GM18505 (cell line): ENCODE results near the gene FAM210A.

Source experiments
- ATAC-seq: cut with Tn5 transposase; IDR thresholded peaks from one replicate; pipeline ENCODE4 v1.9.1; 2021; ENCODE audit not compliant: unreplicated experiment
- POLR2A ChIP-seq: IDR thresholded peaks from 4 replicates; pipeline ENCODE4 v1.6.1; 2011; ENCODE audit warnings: borderline replicate concordance; ENCODE audit not compliant: insufficient read depth, insufficient read length; ENCODE audit errors: extremely low read depth

The FAM210A gene

DNA sequence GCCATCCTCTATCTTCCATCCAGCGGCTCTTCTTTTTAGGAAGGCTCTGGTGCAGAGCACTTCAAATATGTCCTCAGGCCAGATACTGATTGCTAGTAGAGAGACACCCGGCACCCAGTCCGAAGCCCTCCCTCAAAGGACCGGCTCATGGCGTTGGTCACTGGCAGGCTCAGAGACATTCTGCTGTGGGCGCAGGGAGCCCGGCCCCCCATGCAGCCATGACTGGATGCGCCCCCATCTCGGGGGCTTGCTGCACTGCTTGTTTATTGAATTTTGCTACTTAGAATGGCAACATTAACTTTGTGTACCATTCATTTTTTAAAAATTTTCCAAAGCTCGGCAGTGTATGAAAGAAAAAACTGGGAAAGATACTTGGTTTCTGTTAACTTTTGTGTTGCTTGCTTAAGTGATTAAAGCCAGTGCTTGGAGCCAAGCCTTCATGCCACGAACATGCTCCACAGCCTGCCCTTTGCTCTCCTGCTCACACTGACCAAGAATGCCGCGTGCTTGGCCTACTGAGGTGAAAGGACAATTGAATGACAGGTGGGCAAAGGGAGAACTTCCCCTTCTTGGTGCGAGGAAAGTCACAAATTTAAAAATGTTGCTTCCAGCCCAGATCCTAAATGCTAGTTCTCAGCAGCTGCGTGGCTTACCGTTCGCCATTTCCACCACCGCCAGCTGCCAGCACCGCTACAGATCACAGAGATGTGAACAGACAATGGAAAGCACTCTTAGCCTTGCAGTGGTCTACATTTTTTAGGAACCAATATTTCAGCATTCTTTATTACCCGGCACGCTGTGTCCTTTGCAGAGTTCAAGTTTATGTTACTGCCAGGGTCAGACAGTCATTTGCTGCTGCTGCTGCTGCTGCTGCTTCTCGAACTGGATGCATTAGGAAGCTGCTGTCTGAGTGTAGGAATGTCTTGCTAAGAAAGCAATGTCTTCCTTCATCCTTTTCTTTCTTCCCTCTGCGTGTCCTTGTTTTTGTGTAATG, 76.7 kb downstream of the FAM210A start:
- ATAC-seq: no peak
- no peak for TF ChIP-seq POLR2A

DNA sequence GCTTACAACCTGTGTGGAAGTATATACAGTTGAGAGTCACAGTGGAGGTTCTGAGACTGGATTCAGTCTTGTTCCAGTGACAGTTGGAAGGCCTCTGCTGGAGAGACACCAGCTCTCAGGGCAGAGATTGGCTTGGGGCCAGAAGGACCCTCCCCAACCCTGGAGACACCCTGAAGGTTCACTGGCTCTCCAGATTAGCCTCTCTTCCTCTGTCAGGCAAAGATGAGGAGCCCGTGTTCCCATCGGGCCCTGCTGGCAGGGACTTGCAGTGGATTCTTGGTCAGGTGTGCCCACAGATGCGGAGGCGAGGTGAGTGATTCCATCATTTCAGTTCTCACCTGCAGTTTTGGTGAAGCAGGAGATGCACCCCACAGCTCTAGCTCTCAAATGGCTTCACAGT, 78.6 kb downstream of the FAM210A start:
- no peak for TF ChIP-seq POLR2A
- ATAC-seq: no peak

DNA sequence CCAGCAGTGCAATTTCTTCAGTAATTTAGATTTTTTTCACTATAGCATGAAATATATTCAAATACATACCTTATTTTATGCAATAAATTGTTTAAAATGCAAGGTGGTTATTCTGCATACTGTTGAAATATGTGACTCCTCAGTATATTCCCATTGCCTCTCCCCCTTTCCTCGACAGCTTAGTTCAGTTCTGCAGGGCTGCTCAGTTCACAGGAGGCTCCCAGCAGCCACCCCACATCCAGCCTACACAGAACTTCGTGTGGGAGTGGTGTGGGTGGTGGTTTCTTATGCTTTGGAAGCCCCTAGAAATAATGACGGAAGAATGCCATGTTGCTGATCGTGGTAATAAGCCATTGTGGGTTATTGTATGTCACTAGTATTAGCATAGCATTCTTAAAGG, 79.7 kb downstream of the FAM210A start:
- TF ChIP-seq POLR2A: no peak
- ATAC-seq: no peak

DNA sequence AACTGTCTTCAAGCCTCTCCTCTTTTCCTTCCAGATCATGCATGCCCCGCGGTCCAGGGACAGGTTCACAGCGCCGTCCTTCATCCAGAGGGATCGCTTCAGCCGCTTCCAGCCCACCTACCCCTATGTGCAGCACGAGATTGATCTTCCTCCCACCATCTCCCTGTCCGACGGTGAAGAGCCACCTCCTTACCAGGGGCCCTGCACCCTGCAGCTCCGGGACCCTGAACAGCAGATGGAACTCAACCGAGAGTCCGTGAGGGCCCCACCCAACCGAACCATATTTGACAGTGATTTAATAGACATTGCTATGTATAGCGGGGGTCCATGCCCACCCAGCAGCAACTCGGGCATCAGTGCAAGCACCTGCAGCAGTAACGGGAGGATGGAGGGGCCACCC, 81.3 kb downstream of the FAM210A start:
- no peak for TF ChIP-seq POLR2A
- ATAC-seq: no peak

DNA sequence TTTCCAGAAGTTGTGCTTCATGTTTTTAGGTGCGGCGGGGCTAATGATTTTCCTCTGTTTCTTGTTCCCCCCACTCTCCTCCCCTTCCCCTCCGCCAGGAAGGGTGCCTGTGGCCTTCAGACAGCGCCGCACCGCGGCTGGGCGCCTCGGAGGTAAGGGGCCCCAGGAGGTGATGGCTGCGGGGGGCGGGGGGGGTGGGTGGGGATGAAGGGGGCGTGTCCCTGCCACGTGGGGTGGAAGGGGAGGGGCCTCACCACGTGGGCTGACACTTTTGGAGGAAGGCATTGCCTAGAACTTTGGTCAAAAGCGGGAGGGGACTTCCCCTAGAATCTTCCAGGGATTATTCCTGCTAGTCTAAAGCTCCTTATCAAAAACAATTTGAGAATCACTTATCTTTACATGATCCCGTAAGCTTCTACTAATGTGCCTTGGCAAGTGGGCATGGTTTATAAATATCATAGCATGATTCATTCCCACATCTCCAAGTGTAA, 83.1 kb downstream of the FAM210A start:
- no peak for TF ChIP-seq POLR2A
- no peak for ATAC-seq

- no peak for ATAC-seq
- no peak for TF ChIP-seq POLR2A
Measured at GRCh38 chr18:13642440-13642827, 83.9 kb downstream of the FAM210A start.

DNA sequence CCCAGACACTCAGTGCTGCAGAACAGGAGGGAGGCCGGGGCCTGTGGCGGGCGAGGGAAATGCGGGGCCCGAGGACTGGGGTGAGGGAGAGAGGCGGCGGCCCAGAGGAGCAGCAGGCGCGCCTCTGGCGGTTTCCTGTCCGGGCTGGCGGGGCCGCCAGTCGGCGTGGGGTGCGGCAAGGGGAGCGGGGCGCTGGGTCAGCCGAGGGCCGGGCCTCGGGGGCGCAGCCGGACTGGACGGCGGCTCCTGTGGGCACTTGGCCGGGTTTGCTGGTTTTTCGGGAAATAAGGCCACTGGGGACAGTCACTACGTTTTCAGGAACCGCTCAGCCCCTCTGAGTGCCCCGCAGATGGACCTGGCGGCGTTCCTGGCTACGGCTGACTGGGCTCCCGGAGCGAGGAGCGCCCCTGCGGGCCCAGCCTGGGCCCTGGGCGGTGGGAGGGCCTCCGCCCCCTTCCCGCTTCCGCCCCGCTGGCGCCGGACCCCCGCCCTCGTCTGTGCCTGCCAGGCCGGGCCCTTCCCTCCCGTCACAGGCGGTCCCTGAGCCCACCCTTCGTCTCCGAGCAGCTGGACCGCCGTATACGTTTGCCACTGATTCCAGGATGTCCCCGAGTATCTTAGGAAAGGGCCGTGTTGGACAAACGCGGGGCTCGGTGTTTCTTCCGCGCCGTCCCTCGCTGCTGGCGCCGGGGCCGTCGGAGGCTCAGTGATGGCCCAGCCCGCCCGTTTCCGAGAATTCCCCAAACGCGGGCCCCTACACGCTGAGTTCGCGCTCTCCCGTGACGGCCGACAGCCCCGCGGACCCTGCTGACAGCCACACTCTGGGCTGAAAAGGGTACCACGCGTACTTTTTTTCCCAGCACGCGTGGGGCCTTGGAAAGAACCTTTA, 84.6 kb downstream of the FAM210A start:
- TF ChIP-seq POLR2A: no peak
- ATAC-seq: no peak

DNA sequence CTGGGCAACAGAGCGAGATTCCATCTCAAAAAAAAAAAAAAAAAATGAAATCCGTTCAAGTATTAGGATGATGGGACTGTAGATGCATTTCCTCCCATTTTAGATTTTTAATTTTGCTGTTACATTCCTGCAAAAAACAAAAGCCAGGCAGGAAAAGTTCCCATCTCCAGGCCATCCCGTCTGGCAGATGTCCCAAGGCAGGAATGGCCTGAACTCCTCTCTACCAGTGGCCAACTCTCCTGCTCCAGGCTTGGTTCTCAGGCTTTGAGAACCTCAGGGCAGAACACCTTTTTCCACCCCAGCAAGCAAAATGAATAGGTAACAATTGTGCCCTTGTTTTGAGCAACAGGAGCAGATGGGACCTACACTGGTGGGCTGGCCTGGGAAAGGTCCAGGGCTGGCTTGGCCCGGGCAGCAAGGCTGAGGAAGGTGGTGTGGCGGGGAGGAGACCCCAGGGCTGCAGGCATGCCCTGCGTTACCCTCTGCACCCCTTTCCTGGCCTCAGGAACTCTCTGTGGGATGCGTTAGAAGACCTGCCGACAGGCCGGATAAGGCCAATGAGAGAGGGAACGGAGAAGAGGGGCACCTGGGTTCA, 86.0 kb downstream of the FAM210A start:
- no peak for ATAC-seq
- TF ChIP-seq POLR2A: no peak

- no peak for ATAC-seq
Measured at GRCh38 chr18:13638719-13639595, 87.4 kb downstream of the FAM210A start.

DNA sequence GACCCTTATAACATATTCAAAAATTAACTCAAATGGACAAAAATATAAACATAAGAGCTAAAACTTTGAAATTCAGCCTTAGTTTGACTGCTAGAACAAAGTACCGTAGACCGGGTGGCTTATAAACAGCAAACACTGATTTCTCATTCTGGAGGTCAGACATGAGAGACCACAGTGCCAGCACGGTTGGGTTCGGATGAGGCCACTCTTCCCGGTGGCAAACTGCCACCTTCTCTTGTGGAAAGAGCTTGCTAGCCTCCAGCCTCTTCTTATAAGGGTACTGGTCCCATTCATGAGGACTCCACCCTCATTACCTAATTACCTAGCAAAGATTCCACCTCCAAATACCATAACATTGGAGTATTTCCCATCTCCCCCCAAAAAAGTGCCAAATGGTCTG, 91.3 kb downstream of the FAM210A start:
- no peak for ATAC-seq

More at GRCh38 chr18:13638719-13639595, 87.4 kb downstream of the FAM210A start:
- no peak for TF ChIP-seq POLR2A

DNA sequence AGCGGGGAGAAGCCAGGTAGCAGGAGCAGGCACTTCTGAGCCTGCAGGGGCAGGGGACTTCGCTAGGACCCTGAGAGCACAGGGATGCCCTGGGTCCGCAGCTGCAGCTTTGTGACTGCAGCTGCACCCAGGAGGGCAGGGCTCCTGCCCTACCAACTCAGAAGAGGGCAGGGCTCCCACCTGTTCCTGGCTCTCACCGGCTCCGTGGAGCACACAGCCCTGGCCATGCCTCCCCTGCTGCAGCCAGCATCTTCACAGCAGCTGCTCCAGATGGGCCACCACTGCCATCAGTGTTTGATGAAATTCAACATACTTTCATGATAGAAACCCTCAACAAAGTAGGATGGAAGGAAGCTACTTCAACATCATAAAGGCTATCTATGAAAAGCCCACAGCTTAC, 92.7 kb downstream of the FAM210A start:
- no peak for TF ChIP-seq POLR2A

More for the DNA sequence above, 91.3 kb downstream of the FAM210A start:
- no peak for TF ChIP-seq POLR2A

GRCh38 chr18:13630716-13631268, 95.6 kb downstream of the FAM210A start:
- ATAC-seq: no peak
- no peak for TF ChIP-seq POLR2A

More for the DNA sequence above, 92.7 kb downstream of the FAM210A start:
- ATAC-seq: no peak
